ELF-1 (cell line): ENCODE measurements around the gene TBC1D16.
A peak's percentile ranks its signal among the peaks of the same experiment; 100 is the strongest.
"Not testable (repeated sequence)": the region's sequence is repeated elsewhere in the genome, so short reads cannot be mapped to it uniquely, and the experiment has no call there.

Experiments
- DNase-seq: peaks from one replicate; pipeline ENCODE4 v3.0.0-alpha.2; 2016; ENCODE audit warnings: low read depth, low spot score

The TBC1D16 gene

GRCh38 chr17:79975498-79976134 is 60.1 kb downstream of the TBC1D16 start:
- no peak for DNase-seq

GRCh38 chr17:79974566-79975497 is 60.8 kb downstream of the TBC1D16 start:
- DNase-seq: peak; percentile 59

GRCh38 chr17:79971651-79972050 is 64.0 kb downstream of the TBC1D16 start:
- DNase-seq: no peak

GRCh38 chr17:79970576-79971068 is 65.0 kb downstream of the TBC1D16 start:
- peak; percentile 73 for DNase-seq

GRCh38 chr17:79969906-79970305 is 65.8 kb downstream of the TBC1D16 start:
- DNase-seq: no peak

GRCh38 chr17:79968116-79968515 is 67.6 kb downstream of the TBC1D16 start:
- DNase-seq: no peak

GRCh38 chr17:79966681-79967080 is 69.0 kb downstream of the TBC1D16 start:
- DNase-seq: no peak

GRCh38 chr17:79965806-79966205 is 69.9 kb downstream of the TBC1D16 start:
- no peak for DNase-seq

GRCh38 chr17:79962467-79962866 is 73.2 kb downstream of the TBC1D16 start:
- not testable (repeated sequence) for DNase-seq

- not testable (repeated sequence) for DNase-seq
These were observed 74.1 kb downstream of the TBC1D16 start for GRCh38 chr17:79961567-79961966.

GRCh38 chr17:79960788-79961522 is 74.7 kb downstream of the TBC1D16 start:
- no peak for DNase-seq

- no peak for DNase-seq
These were observed 76.6 kb downstream of the TBC1D16 start for GRCh38 chr17:79959042-79959441.

- DNase-seq: no peak
These were observed 78.8 kb downstream of the TBC1D16 start for GRCh38 chr17:79956853-79957252.

- not testable (repeated sequence) for DNase-seq
These were observed 79.3 kb downstream of the TBC1D16 start for GRCh38 chr17:79956441-79956735.

GRCh38 chr17:79955691-79956440 is 79.8 kb downstream of the TBC1D16 start:
- DNase-seq: no peak

GRCh38 chr17:79955167-79955549 is 80.5 kb downstream of the TBC1D16 start:
- no peak for DNase-seq

GRCh38 chr17:79954281-79955166 is 81.1 kb downstream of the TBC1D16 start:
- no peak for DNase-seq

GRCh38 chr17:79953335-79953734 is 82.3 kb downstream of the TBC1D16 start:
- DNase-seq: no peak

- DNase-seq: no peak
These were observed 82.8 kb downstream of the TBC1D16 start for GRCh38 chr17:79952901-79953300.

- DNase-seq: no peak
These were observed 83.3 kb downstream of the TBC1D16 start for GRCh38 chr17:79952265-79952877.
